ENCODE results near the gene NPHP1. TPM values are rescaled to one million over a fixed set of nuclear protein-coding genes. Genes with fewer than 3 reads are reported as not detected.
"Not testable (repeated sequence)": the region's sequence is repeated elsewhere in the genome, so short reads cannot be mapped to it uniquely, and the experiment has no call there.

Gene NPHP1
- total RNA-seq, 2 donors from 2014 or later: 0.40 to 0.42 TPM

GRCh38 chr2:110103061-110103961, 101.5 kb downstream of the NPHP1 start:
- Histone ChIP-seq H3K27ac (peak overlapping the region; percentile 83), H3K9ac (ENCODE audit: low read depth in 2 of 2, low read length in 2 of 2) (no peak overlapping the region), H3K4me3 (no peak overlapping the region), H3K27me3 (no peaks in the 10 kb centered on the region), H3K9me3 (no peaks in the 10 kb centered on the region), H3K36me3 (no peaks in the 10 kb centered on the region), H3K4me1 (peaks cover 7% of the 10 kb centered on the region)
- no peak for TF ChIP-seq CTCF (IDR thresholded peaks at IDR 0.05)
- peak; percentile 90 for DNase-seq
- intact Hi-C loops (cut with DNase I): no loop called here

GRCh38 chr2:110101901-110102803, 102.7 kb downstream of the NPHP1 start:
- peak; percentile 20 for DNase-seq
- no peak overlapping the region for H3K4me3 ChIP-seq
- peaks cover 7% of the 10 kb centered on the region for H3K4me1 ChIP-seq
- no peaks in the 10 kb centered on the region for H3K9me3 ChIP-seq
- peak overlapping the region; percentile 65 to 72 for H3K9ac ChIP-seq (ENCODE audit: low read depth in 2 of 2, low read length in 2 of 2)
- peak overlapping the region; percentile 83 for H3K27ac ChIP-seq
- TF ChIP-seq CTCF (IDR thresholded peaks at IDR 0.05): no peak
- no peaks in the 10 kb centered on the region for H3K27me3 ChIP-seq
- intact Hi-C loops (cut with DNase I): no loop called here
- H3K36me3 ChIP-seq: no peaks in the 10 kb centered on the region

GRCh38 chr2:110101280-110101844, 103.5 kb downstream of the NPHP1 start:
- Histone ChIP-seq H3K4me3 (no peak overlapping the region), H3K27ac (peak overlapping the region; percentile 83), H3K4me1 (peaks cover 7% of the 10 kb centered on the region), H3K9ac (ENCODE audit: low read depth in 2 of 2, low read length in 2 of 2) (peak overlapping the region; percentile 65 to 72), H3K27me3 (no peaks in the 10 kb centered on the region), H3K9me3 (no peaks in the 10 kb centered on the region), H3K36me3 (no peaks in the 10 kb centered on the region)
- peak; percentile 98 for DNase-seq
- TF ChIP-seq CTCF (IDR thresholded peaks at IDR 0.05): no peak
- intact Hi-C loops (cut with DNase I): no loop called here

- H3K4me1 ChIP-seq; H3K4me3 ChIP-seq; H3K27me3 ChIP-seq; H3K36me3 ChIP-seq; intact Hi-C loops (cut with DNase I); H3K9me3 ChIP-seq: not testable (repeated sequence)
- peak overlapping the region; percentile 38 to 72 for H3K9ac ChIP-seq (ENCODE audit: low read depth in 2 of 2, low read length in 2 of 2)
- peak; percentile 22 for DNase-seq
- peak overlapping the region; percentile 83 for H3K27ac ChIP-seq
These were observed 103.9 kb downstream of the NPHP1 start for GRCh38 chr2:110100880-110101279.

- no peak for TF ChIP-seq CTCF (IDR thresholded peaks at IDR 0.05)
- peak overlapping the region; percentile 83 for H3K27ac ChIP-seq
- no peak for DNase-seq
- no peaks in the 10 kb centered on the region for H3K36me3 ChIP-seq
- peaks cover 7% of the 10 kb centered on the region for H3K4me1 ChIP-seq
- intact Hi-C loops (cut with DNase I): no loop called here
- peak overlapping the region in 1 of 2 donors; percentile 72 for H3K9ac ChIP-seq (ENCODE audit: low read depth in 2 of 2, low read length in 2 of 2)
- H3K4me3 ChIP-seq: no peak overlapping the region
- H3K27me3 ChIP-seq: no peaks in the 10 kb centered on the region
- H3K9me3 ChIP-seq: no peaks in the 10 kb centered on the region
These were observed 104.3 kb downstream of the NPHP1 start for GRCh38 chr2:110100480-110100879.
